ENCODE results near the gene GSK3A.

Gene GSK3A

GRCh38 chr19:42224940-42225717, 17.3 kb downstream of the GSK3A start:
- no peak for DNase-seq (ENCODE audit: extremely low read depth, low read depth)
- no peak for TF ChIP-seq CTCF (IDR thresholded peaks at IDR 0.05; ENCODE audit: low read depth, low read length)

DNA sequence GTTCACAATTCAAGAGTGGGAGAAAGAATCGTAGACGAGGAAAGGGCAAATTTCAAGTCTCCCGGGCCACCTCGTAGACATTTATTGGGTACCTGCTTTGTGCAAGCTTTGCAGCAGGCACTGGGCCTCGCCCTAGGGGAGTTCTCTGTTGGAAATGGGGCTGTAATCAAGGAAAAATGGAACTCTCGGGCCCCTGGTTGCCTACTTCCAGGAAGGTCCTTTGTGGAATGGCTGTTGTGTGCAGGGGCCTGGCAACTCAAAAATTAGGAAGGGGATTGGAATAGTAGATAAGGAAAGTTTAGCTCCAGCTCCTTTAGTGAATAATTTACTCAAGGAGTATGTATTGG, 21.7 kb downstream of the GSK3A start:
- no peak for DNase-seq (ENCODE audit: extremely low read depth, low read depth)
- no peak for TF ChIP-seq CTCF (IDR thresholded peaks at IDR 0.05; ENCODE audit: low read depth, low read length)

DNA sequence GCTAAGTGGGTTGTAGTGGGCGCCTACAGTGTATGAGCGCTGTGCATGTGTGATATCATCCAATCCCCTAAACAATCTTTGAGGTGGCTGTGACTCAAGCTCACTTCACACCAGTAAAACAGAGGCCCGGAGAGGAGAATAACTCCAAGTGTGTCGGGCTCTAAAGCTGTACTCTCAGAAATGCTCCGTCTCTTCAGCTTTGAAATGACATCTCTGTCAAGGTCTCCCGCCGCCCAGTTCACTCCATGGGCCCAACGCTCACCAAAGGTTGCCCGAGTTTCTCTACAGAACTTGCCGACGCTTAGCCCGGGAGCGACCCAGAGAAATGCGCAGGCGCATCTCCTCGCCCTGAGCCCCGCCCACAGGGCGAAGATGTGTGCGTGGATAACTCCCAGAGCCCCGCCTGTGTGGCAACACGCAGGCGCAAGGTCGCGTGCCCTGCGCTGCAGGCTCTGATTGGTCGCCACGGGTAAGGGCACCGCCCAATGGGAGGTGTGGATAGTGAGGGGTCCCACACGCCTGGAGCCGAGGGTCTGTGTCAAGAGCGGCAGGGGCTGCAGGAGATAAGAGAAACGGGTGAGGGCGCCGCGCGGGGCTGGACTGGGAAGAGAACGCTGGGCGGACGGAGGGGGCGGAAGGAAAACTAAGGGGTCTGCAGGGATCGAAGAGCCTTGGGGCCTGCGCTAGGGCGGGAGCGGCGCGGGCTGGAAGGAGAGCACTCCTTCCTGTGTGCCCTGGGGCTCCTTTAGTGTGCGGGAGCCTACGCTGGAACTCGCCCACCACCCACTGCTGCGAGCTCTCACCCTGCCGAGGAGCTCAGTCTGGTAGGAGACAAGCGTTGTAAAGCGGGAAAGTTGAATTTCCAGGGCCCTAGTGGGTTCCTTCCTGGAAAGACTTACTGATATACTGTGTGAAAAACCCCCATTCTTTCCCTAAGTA, 22.3 kb downstream of the GSK3A start, which contains the start of gene ZNF526:
TSS of gene ZNF526 (plus strand) at position 501 of the 939 bp plus-strand sequence. CDS start 4,092 bp downstream, outside the sequence.
- no peak for TF ChIP-seq CTCF (IDR thresholded peaks at IDR 0.05; ENCODE audit: low read depth, low read length)
- peak; percentile 94 for DNase-seq (ENCODE audit: extremely low read depth, low read depth)

GRCh38 chr19:42217520-42218437, 24.6 kb downstream of the GSK3A start, which contains the start of gene DEDD2:
Gene DEDD2 (minus strand): TSS chr19:42217677. CDS start chr19:42217007, 670 bp downstream.
- DNase-seq (ENCODE audit: extremely low read depth, low read depth), result peak; percentile 93
- no peak; the same call in 1 of the 2 replicates for TF ChIP-seq CTCF (IDR thresholded peaks at IDR 0.05; ENCODE audit: low read depth, low read length)

- no peak for TF ChIP-seq CTCF (IDR thresholded peaks at IDR 0.05; ENCODE audit: low read depth, low read length)
- DNase-seq (ENCODE audit: extremely low read depth, low read depth), result no peak
These were observed 25.5 kb downstream of the GSK3A start for GRCh38 chr19:42216653-42217519.

- no peak for DNase-seq (ENCODE audit: extremely low read depth, low read depth)
- TF ChIP-seq CTCF (IDR thresholded peaks at IDR 0.05; ENCODE audit: low read depth, low read length), result no peak
These were observed 27.5 kb downstream of the GSK3A start for GRCh38 chr19:42214810-42215485.

Measured in AG09319 (cell line).